Heart right ventricle (tissue), 16 donors: ENCODE measurements around the gene DNAH10. TPM values are rescaled to one million over a fixed set of nuclear protein-coding genes. Genes with fewer than 3 reads are reported as not detected.

Source experiments
- ATAC-seq, 8 donors: fragments of 200-7000 bp; cut with Tn5 transposase; one replicate each; pipeline ENCODE4 v1.9.1; 2020; ENCODE audit warnings: mild to moderate bottlenecking in 8 of 8, moderate library complexity in 8 of 8, moderate number of reproducible peaks in 1 of 8
- DNase-seq, 2 donors: peaks; one replicate each; pipeline ENCODE4 v3.0.0-alpha.2; 2020
- H3K27ac ChIP-seq, 10 donors: fragments of 200-600 bp; sonication (generic) in 2 of 10; one replicate each; pipeline versions ENCODE4 v1.5.0 to v1.8.0; 2020 to 2022; ENCODE audit warnings: mild to moderate bottlenecking in 3 of 10
- H3K27me3 ChIP-seq, 7 donors: fragments of 200-600 bp; one replicate each; pipeline ENCODE4 v1.8.0; 2021 to 2022; ENCODE audit warnings: mild to moderate bottlenecking in 2 of 7
- H3K36me3 ChIP-seq, 9 donors: fragments of 200-600 bp; sonication (generic) in 1 of 9; one replicate each; pipeline versions ENCODE4 v1.5.0 to v1.8.0; 2020 to 2022; ENCODE audit warnings: mild to moderate bottlenecking in 2 of 9
- H3K4me1 ChIP-seq, 9 donors: fragments of 200-600 bp; sonication (generic) in 1 of 9; one replicate each; pipeline versions ENCODE4 v1.5.0 to v1.8.0; 2020 to 2022; ENCODE audit warnings: mild to moderate bottlenecking in 4 of 9
- H3K4me3 ChIP-seq, 10 donors: fragments of 200-600 bp; sonication (generic) in 2 of 10; one replicate each; pipeline versions ENCODE4 v1.5.0 to v1.8.0; 2020 to 2022; ENCODE audit warnings: mild to moderate bottlenecking in 7 of 10, moderate library complexity in 2 of 10
- H3K9me3 ChIP-seq, 11 donors: fragments of 200-600 bp in 10 of 11; sonication (generic) in 2 of 11; one replicate each; pipeline versions ENCODE4 v1.5.0 to v1.8.0; 2013 to 2022; ENCODE audit warnings: mild to moderate bottlenecking in 2 of 11, control low read depth in 1 of 11, moderate library complexity in 1 of 11
- WGBS, 2 donors: extraction: QIAGEN DNeasy Blood & Tissue Kit; methylation state at CpG; one replicate each; pipeline ENCODE4 v1.1.7; 2013; ENCODE audit warnings: inconsistent platforms in 1 of 2; 5-methylcytosine and 5-hydroxymethylcytosine counted together
- intact Hi-C, 10 donors: fragments of 100-400 bp; cut with DNase I; formaldehyde crosslinking; loops; one replicate each; pipeline versions ENCODE4 v1.11.1 to v1.14.2; 2022
- polyA plus RNA-seq, 2 donors: library from polyadenylated mRNA; stranded (reverse); fragments of 200-250 nt; gene quantifications; one replicate each; pipeline ENCODE4 v1.2.3, GENCODE V29; 2013
- total RNA-seq, 10 donors: library from RNA; stranded (reverse); fragmentation: NEBNext Ultra II Directional in 3 of 10; extraction: Animal tissue kit (Norgen Biotek cat#: 25700) in 3 of 10; gene quantifications; one replicate each; pipeline versions ENCODE4 v1.2.1 to v1.2.4, GENCODE V29; 2021 to 2023
- TF ChIP-seq, protein P1 (sequence below), 9 donors: fragments of 200-600 bp; sonication (generic) in 2 of 9; IDR thresholded peaks; one replicate each; pipeline versions ENCODE4 v1.5.0 to v1.8.0; 2021 to 2022; ENCODE audit warnings: antibody characterized with exemption in 9 of 9, mild to moderate bottlenecking in 5 of 9, moderate library complexity in 1 of 9
- donor health status: Arrhythmogenic right ventricular cardiomyopathy.
- donor health status: ischemic (EF 13 %, LVEDD 7.1; RV severe dilation, severe dysfunction).
- donor health status: healthy with polysubstance abuse.
- donor health status: DM: no; HTN: yes; CAD: no.
- donor health status: DM: no; HTN: no; CAD: no.
- donor health status: ischemic (EF 25% LVEDD 6.9; RV normal size, moderate dysfunction).
- donor health status: ischemic (EF 25% LVEDD 5.7; RV mildly dilated, moderate dysfunction).
- donor health status: healthy.
- donor health status: DM: yes; HTN: yes; CAD: no.
- donor health status: Ischemic cardiomyopathy.
- donor health status: ischemic (EF 35%, LVEDD 5.7; RV mildly dilated, moderate dysfunction).
- donor health status: nonischemic (EF 11% LVEDD 7.7; RV severe dilation, severe dysfunction).
- donor health status: DM: yes; HTN: yes; CAD: no.
- donor health status: PGD.
- donor health status: ischemic (EF 29% LVEDD 5.4; RV normal size, mild dysfunction).
- donor health status: nonischemic (EF 23%, LVEDD 6.1; RV moderate dilation, normal function).

DNAH10 gene
- total and polyA plus RNA-seq, 12 donors, result 0.05 to 0.60 (median 0.09) TPM; not detected in 3

DNA sequence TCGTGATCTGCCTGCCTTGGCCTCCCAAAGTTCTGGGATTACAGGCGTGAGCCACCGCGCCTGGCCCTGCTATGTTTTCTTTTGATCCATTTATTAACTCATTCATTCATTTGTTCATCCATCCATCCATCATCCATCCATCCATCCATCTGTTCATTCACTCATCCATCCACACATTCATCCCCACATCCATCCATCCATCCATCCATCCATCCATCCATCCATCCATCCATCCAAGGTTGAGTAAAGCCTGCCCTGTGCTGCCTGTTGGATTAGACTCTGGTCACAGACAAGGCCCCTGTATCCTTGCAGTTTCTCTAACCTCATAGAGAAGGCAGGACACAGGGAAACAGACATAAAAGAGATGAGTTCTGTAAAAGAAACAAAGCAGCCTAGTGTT is 44.9 kb downstream of the DNAH10 start:
- Histone ChIP-seq H3K9me3 (no peaks in the 10 kb centered on the region), H3K27me3 (peaks cover 0 to 22% (median 0%) of the 10 kb centered on the region in 7 donors), H3K36me3 (no peaks in the 10 kb centered on the region), H3K4me1 (no peaks in the 10 kb centered on the region), H3K27ac (no peak overlapping the region), H3K4me3 (no peak overlapping the region)
- ATAC-seq (no peak), DNase-seq (no peak)
- intact Hi-C loops, result loop anchor here in 3 of 10 donors (10.0 kb wide), 1 partner anchor 178 kb away; no protein-coding TSS in a partner anchor
- 93 to 97% methylated on average over 4 of the region's 4 CpGs for WGBS, 2 donors
- TF ChIP-seq, protein P1, sequence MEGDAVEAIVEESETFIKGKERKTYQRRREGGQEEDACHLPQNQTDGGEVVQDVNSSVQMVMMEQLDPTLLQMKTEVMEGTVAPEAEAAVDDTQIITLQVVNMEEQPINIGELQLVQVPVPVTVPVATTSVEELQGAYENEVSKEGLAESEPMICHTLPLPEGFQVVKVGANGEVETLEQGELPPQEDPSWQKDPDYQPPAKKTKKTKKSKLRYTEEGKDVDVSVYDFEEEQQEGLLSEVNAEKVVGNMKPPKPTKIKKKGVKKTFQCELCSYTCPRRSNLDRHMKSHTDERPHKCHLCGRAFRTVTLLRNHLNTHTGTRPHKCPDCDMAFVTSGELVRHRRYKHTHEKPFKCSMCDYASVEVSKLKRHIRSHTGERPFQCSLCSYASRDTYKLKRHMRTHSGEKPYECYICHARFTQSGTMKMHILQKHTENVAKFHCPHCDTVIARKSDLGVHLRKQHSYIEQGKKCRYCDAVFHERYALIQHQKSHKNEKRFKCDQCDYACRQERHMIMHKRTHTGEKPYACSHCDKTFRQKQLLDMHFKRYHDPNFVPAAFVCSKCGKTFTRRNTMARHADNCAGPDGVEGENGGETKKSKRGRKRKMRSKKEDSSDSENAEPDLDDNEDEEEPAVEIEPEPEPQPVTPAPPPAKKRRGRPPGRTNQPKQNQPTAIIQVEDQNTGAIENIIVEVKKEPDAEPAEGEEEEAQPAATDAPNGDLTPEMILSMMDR (IDR thresholded peaks at IDR 0.05), result no peak

DNA sequence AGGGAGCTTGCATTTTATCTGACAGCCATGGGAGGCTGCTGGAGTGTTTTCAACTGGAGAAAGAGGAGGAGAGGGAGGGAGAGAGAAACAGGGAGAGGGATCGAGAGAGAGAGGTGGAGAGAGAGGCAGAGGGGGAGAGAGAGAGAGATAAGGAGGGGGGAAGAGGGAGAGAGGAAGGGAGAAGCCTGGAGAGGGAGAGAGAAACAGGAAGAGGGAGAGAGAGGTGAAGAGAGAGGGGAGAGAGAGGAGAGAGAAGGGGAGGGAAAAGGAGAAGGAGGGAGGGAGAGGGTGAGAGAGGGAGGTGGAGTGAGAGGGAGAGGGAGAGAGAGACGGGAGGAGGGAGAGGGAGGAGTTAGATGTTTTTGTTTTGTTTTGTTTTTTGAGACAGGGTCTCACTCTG is 45.6 kb downstream of the DNAH10 start:
- Histone ChIP-seq H3K27ac (no peak overlapping the region), H3K27me3 (peaks cover 0 to 17% (median 0%) of the 10 kb centered on the region in 7 donors), H3K4me3 (no peak overlapping the region), H3K36me3 (no peaks in the 10 kb centered on the region), H3K4me1 (no peaks in the 10 kb centered on the region), H3K9me3 (peaks cover 0 to 1% (median 0%) of the 10 kb centered on the region in 11 donors)
- ATAC-seq, result peak in 1 of 8 donors; percentile 50
- intact Hi-C loops, result loop anchor here in 3 of 10 donors (10.0 kb wide), 1 partner anchor 177 kb away; no protein-coding TSS in a partner anchor
- no peak for DNase-seq
- TF ChIP-seq, protein P1 (IDR thresholded peaks at IDR 0.05), result no peak
- WGBS, 2 donors, result 4 to 16% methylated on average over 2 of the region's 2 CpGs

DNA sequence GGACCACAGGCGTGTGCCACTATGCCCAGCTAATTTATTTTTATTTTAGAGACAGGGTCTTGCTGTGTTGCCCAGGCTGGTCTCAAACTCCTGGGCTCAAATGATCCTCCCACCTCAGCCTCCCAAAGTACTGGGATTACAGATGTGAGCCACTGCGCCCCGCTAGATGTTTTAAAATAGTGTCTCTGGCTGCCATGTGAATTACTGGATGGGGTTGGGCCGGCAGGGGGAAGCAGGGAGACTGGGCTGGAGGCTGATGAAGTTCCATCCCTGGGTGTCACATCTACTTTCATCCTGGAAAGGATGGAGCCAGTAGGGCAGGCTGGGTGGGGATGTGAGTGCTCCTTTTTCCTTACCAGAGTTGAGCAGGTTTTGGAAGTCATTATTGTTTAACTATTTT is 46.1 kb downstream of the DNAH10 start:
- Histone ChIP-seq H3K36me3 (no peaks in the 10 kb centered on the region), H3K27me3 (peaks cover 0 to 15% (median 0%) of the 10 kb centered on the region in 7 donors), H3K4me1 (no peaks in the 10 kb centered on the region), H3K4me3 (no peak overlapping the region), H3K9me3 (peaks cover 0 to 4% (median 0%) of the 10 kb centered on the region in 11 donors), H3K27ac (no peak overlapping the region)
- WGBS, 2 donors, result 61 to 62% methylated on average over 4 of the region's 4 CpGs
- no peak for ATAC-seq
- DNase-seq, result no peak
- TF ChIP-seq, protein P1 (IDR thresholded peaks at IDR 0.05), result peak in 6 of 9 donors; percentile 12 to 35 (median 23)
- intact Hi-C loops, result loop anchor here in 3 of 10 donors (10.0 kb wide), 1 partner anchor 177 kb away; no protein-coding TSS in a partner anchor

DNA sequence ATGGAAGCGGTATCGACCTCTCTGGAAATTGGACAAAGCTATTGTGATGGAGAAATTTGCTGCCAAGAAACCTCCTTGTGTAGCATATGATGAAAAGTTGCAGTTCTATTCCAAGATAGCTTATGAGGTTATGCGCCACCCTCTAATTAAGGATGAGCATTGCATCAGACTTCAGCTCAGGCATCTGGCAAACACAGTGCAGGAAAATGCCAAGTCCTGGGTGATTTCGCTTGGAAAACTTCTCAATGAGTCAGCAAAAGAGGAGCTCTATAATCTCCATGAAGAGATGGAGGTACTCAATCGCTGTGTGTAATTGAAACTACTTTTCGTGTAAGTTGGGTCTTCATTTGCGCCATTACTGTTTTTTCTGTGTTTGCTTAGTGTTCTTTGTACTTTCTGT is 51.2 kb downstream of the DNAH10 start:
- H3K36me3 ChIP-seq, result no peaks in the 10 kb centered on the region
- DNase-seq (no peak), ATAC-seq (no peak)
- H3K9me3 ChIP-seq, result peaks cover 0 to 31% (median 10%) of the 10 kb centered on the region in 11 donors
- TF ChIP-seq, protein P1 (IDR thresholded peaks at IDR 0.05), result no peak
- intact Hi-C loops, result no loop called here
- H3K27me3 ChIP-seq, result peaks cover 0 to 15% (median 0%) of the 10 kb centered on the region in 7 donors
- H3K27ac ChIP-seq, result no peak overlapping the region
- H3K4me1 ChIP-seq, result no peaks in the 10 kb centered on the region
- WGBS, 2 donors, result 89 to 94% methylated on average over 7 of the region's 7 CpGs
- H3K4me3 ChIP-seq, result no peak overlapping the region
